CD1c-positive myeloid dendritic cell (primary cell): ENCODE data around the gene KDM2B.
"Not testable (repeated sequence)": the region's sequence is repeated elsewhere in the genome, so short reads cannot be mapped to it uniquely, and the experiment has no call there.

Experiments used
- DNase-seq: peaks from one replicate; pipeline ENCODE4 v3.0.0-alpha.2; 2016; ENCODE audit errors: extremely low spot score

Gene KDM2B

GRCh38 chr12:121384891-121385290 lies 195.9 kb downstream of the KDM2B start:
- not testable (repeated sequence) for DNase-seq

DNA sequence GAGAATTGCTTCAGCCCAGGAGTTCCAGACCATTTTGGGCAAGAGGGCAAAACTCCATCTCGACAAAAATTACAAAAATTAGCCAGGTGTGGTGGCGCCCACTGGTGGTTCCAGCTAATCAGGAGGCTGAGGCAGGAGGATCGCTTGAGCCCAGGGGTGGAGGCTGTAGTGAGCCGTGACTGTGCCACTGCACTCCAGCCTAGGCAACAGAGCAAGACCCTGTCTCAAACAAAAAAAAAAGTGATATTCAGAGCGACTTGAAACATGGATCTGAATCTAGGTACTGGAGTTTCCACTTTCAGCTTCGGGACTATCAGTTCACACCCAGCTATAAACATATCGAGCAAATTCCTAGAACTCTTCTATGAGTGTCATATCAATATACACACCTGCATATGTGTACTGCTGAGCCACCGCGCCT lies 197.2 kb downstream of the KDM2B start:
- no peak for DNase-seq

- no peak for DNase-seq
These were observed 200.9 kb downstream of the KDM2B start for GRCh38 chr12:121379945-121380344.
